Stimulated activated naive CD8-positive, alpha-beta T cell treated with anti-CD3 and anti-CD28 coated beads, Interleukin-15, amount 100 ng/mL, for 72 hours (primary cell): ENCODE results near the gene PPA1.
"Not testable (repeated sequence)": the region's sequence is repeated elsewhere in the genome, so short reads cannot be mapped to it uniquely, and the experiment has no call there.

Experiments used
- ATAC-seq: fragments of 150-1000 bp; cut with Tn5 transposase; 2 replicates; pipeline ENCODE4 v1.10.0; 2021; ENCODE audit warnings: mild to moderate bottlenecking, moderate library complexity
- DNase-seq, 2 donors: peaks; one replicate each; pipeline ENCODE4 v3.0.0; 2021 to 2022
- H3K27ac Mint-ChIP-seq, 2 donors: one replicate each; pipeline ENCODE4 v1.8.0; 2022; ENCODE audit warnings: mild to moderate bottlenecking in 2 of 2, mixed read lengths in 2 of 2, moderate library complexity in 2 of 2
- H3K27me3 Mint-ChIP-seq: one replicate; pipeline ENCODE4 v1.8.0; 2022; ENCODE audit warnings: mixed read lengths
- H3K4me1 Mint-ChIP-seq: one replicate; pipeline ENCODE4 v1.8.0; 2022; ENCODE audit warnings: mild to moderate bottlenecking, mixed read lengths
- H3K4me3 Mint-ChIP-seq, 2 donors: one replicate each; pipeline ENCODE4 v1.8.0; 2022; ENCODE audit warnings: mild to moderate bottlenecking in 2 of 2, mixed read lengths in 2 of 2, moderate library complexity in 1 of 2
- H3K9me3 Mint-ChIP-seq, 2 donors: one replicate each; pipeline ENCODE4 v1.8.0; 2022; ENCODE audit warnings: mixed read lengths in 2 of 2

The PPA1 gene

DNA sequence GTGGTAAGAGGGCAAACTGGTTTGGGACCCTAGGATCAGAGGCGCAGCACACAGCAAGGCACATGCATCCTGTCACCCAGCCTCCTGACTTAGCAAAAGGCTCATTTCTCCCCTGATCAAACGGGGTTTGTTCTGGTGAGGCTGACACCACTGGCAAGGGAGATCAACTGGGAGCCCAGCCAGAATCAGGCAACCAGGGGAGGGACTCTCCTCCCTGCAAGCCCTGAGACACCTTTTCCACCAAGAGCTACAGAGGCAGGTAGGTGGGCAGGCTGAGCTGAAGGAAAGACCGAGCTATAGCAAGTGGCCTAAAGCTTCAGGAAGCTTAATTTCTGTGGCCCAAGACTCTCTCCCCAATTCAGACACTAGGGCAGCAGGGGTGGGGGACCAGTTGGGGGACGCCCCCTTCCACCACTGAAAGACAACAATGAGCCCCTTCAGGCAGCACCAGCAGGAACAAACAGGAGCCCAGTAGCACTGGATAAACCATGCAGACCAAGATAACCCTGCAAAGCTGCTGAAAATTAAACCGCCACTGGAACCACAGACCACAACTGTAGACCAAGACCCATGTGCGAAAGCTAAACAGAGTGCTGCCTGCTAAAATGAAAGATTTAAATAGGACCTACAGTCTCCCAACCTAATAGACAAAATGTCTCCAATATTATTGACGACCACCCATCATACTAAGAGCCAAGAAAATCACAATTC is 35.8 kb downstream of the PPA1 start:
- Mint-ChIP-seq H3K27ac (peak overlapping the region in 1 of 2 donors; percentile 20), H3K4me3 (peak overlapping the region in 1 of 2 donors; percentile 13), H3K4me1 (peaks cover 27% of the 10 kb centered on the region), H3K9me3 (no peaks in the 10 kb centered on the region), H3K27me3 (no peaks in the 10 kb centered on the region)
- DNase-seq: peak in 1 of 2 donors; percentile 37
- peak; percentile 79 for ATAC-seq

DNA sequence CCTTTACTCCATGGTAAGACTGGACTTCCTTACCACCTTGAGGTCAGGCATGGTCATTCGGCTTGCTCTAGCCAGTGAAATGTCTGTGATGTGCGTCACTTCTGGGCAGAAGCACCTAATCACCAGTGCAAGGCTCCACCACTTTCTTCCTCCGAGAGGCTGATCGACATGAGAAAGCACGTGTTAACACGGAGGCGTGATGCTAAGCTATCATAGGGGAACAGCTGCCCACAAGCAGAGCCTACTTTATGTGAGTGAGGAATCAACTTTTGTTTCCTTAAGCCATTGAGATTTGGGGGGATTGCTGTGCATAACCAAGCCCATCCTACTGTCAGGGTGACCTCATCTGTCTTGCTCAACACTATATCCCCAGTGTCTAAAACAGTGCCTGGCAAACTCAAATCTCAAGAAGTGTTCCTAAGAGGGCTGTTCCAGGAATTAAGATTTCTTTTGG is 39.8 kb downstream of the PPA1 start:
- Mint-ChIP-seq H3K4me1 (peaks cover 18% of the 10 kb centered on the region), H3K9me3 (no peaks in the 10 kb centered on the region), H3K27me3 (no peaks in the 10 kb centered on the region), H3K4me3 (no peak overlapping the region), H3K27ac (no peak overlapping the region)
- ATAC-seq (no peak), DNase-seq (no peak)

DNA sequence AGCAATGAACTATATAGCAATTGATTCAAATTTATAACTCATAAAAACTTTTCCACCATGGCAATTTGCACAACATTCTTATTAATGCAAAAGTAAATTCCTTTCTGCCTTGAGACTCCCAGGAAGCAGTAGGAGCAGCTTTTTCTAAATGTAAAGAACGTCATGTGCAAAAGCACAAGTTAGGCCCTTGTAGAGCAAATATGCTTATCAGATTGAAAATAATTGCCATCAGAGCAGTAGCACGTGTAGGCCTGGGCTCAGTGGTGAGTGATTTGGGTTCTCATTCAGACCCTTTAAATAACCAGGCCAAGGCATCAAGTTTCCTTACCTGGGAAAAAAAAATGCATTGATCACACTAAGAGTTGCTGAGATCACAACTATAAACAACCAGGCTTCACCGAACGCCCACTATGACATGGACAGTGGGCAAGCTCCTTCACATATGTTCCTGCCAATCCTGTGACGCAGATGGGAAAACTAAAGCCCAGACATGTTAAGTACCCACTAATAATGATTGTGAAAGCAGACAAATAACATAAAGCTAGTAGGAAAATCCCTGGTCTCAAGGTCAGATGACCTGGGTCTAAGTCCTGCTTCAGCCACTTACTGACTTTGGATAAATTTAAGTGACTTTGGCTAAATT is 40.8 kb downstream of the PPA1 start:
- H3K4me1 Mint-ChIP-seq: peaks cover 8% of the 10 kb centered on the region
- DNase-seq: no peak
- H3K27me3 Mint-ChIP-seq: no peaks in the 10 kb centered on the region
- no peak for ATAC-seq
- H3K9me3 Mint-ChIP-seq: no peaks in the 10 kb centered on the region
- no peak overlapping the region for H3K4me3 Mint-ChIP-seq
- no peak overlapping the region for H3K27ac Mint-ChIP-seq

DNA sequence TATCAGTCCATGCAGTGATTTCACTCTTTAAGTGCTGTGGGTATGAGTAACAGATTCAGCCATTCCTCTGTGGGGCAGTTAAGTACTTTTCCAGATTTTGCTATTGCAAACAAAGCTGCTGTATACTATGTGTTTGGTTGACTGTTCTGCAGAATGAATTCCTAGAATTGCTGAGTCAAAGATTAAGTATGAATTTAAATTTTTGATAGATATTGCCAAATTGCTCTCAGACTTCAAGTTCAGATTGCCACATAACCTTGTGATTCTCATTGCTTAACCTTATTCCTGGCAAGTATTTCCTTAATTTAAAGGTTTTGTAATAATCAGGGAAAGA is 41.3 kb downstream of the PPA1 start:
- ATAC-seq (no peak), DNase-seq (no peak)
- H3K27ac Mint-ChIP-seq: no peak overlapping the region
- H3K4me3 Mint-ChIP-seq: no peak overlapping the region
- H3K4me1 Mint-ChIP-seq: peaks cover 3% of the 10 kb centered on the region
- no peaks in the 10 kb centered on the region for H3K27me3 Mint-ChIP-seq
- H3K9me3 Mint-ChIP-seq: no peaks in the 10 kb centered on the region

DNA sequence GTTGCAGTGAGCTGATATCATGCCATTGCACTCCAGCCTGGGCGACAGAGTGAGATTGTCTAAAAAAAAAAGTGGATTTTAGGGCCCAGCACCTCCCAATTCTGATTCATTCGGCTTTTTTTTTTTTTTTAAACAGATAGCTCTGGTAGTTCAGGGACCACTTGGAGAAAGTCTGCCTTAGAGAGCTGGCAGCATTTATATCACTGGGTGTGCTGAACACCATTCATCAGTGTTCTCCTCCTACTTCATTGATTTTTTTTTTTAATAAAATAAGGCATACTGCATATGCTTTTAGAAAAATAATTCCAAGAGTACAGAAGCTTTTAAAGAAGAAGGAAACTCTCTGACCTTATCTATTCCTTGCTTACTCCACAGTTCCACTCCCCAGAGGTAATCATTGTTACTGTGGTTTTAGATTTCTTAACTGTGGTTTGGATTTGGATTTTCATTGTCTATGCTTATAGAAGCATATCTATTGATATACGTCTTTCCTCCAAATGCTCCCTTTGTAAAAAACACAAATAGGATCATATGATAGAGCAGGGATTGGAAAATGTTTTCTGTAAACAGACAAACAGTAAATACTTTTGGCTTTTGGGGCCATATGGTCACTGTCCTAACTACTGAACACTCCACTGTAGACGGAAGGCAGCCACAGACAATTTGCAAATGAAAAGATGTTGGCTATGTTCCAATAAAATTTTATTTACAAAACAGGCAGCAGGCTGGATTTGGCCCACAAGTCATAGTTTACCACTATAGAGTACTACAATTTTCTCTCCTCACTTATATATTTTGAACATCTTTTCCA is 41.9 kb downstream of the PPA1 start:
- Mint-ChIP-seq H3K4me3 (no peak overlapping the region), H3K4me1 (no peaks in the 10 kb centered on the region), H3K27ac (no peak overlapping the region), H3K27me3 (no peaks in the 10 kb centered on the region), H3K9me3 (no peaks in the 10 kb centered on the region)
- ATAC-seq (no peak), DNase-seq (no peak)

DNA sequence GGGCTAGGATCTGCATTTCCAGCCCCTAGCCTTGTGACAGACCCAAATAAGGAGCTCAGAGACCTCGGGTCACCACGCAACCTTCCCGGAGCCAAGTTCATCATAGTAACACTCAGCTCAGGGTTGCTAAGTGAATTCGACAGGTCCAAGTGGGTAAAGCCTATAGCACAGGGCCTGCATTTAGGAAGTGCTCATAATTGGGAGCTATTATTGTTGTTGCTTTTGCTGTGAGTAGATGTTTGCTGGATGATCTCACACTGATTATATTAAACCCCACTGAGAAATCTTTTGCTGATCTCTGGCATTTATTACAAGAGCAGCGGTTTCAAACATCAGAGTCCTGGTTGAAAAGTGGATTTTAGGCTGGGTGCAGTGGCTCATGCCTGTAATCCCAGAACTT is 42.6 kb downstream of the PPA1 start:
- DNase-seq: no peak

DNA sequence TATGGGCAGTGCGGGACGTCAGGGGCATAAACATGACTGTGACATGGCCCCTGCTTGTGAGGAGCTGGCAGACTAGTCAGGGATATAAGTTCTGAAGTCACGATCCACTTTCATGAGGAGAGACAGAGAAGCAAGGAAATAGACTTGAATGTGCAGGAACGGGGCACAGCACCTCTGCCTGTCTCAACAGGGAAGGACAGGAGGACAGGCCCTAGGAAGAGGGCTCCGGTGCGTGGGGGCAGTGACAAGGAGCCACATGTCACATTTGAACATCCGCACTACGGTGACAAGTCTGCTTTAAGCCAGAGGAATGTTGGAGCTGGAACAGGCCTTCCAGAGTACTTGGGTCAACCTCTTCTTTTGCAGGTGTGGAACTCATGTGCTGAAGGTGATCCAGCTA is 43.1 kb downstream of the PPA1 start:
- Mint-ChIP-seq H3K27me3 (no peaks in the 10 kb centered on the region), H3K4me3 (no peak overlapping the region), H3K4me1 (no peaks in the 10 kb centered on the region), H3K9me3 (no peaks in the 10 kb centered on the region), H3K27ac (peak overlapping the region in 1 of 2 donors; percentile 9)
- ATAC-seq: no peak
- DNase-seq: no peak

More for the DNA sequence above, 42.6 kb downstream of the PPA1 start:
- H3K27me3 Mint-ChIP-seq: no peaks in the 10 kb centered on the region
- H3K4me3 Mint-ChIP-seq: no peak overlapping the region
- no peak for ATAC-seq
- no peaks in the 10 kb centered on the region for H3K9me3 Mint-ChIP-seq
- H3K4me1 Mint-ChIP-seq: no peaks in the 10 kb centered on the region
- H3K27ac Mint-ChIP-seq: no peak overlapping the region

DNA sequence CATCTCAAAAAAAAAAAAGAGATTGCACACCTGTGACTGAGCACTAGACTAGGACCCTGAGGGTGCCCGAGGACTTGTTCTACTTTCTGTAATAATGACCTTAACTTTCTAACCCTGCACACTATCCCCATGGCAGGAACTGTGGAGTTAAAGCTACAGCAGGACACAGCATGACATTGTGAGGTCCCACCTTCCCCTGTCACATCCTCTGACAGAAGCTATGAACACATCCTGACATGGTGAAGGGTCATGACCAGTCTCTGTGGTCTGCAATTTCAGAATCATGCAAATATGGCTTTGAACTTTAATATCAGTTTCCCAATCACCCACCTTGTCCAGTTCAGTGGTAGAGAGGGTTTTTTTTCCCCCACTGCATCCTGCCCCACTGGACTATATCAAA is 44.5 kb downstream of the PPA1 start:
- H3K27me3 Mint-ChIP-seq: no peaks in the 10 kb centered on the region
- no peaks in the 10 kb centered on the region for H3K9me3 Mint-ChIP-seq
- H3K4me3 Mint-ChIP-seq: no peak overlapping the region
- no peak overlapping the region for H3K27ac Mint-ChIP-seq
- H3K4me1 Mint-ChIP-seq: no peaks in the 10 kb centered on the region
- DNase-seq (no peak), ATAC-seq (no peak)

DNA sequence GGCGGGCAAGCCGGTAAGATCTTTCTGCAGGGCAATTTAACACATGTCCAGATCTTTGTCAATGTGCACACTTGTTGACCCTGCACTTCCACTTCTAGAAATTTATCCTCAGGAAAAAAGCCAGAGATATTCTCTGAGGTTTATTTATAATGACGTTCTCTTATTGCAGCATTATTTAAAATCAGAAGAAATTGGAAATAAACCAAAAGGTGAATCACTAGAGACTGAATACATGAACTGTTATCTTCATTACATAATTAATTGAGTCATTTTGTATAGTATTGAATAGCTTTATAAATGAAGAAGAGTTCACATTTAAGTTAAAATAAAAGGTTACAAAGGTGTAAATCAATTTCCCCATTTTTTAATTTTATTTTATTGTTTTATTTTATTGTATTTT is 46.7 kb downstream of the PPA1 start:
- Mint-ChIP-seq H3K9me3 (no peaks in the 10 kb centered on the region), H3K27ac (no peak overlapping the region), H3K4me3 (no peak overlapping the region), H3K4me1 (no peaks in the 10 kb centered on the region), H3K27me3 (no peaks in the 10 kb centered on the region)
- no peak for DNase-seq
- ATAC-seq: no peak

DNA sequence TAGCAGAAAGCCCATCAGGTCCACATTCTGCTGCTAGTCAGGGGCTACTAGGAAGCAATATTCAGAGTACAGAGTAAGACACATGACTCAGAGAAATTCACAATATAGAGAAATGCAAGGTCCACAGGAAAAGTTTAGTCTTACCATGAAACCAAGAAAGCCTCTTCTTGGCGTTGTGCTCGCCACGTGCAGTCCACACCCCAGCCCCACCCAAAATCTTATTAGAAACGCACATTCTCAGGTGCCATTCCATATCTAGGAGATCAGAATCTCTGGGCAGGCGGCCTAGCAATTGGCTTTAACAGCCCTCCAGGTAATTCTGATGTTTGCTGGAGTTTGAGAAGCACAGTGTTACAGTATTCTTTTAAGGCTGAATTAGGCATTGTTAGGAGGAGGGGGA is 47.1 kb downstream of the PPA1 start:
- DNase-seq (no peak), ATAC-seq (no peak)
- H3K27me3 Mint-ChIP-seq: no peaks in the 10 kb centered on the region
- H3K4me3 Mint-ChIP-seq: no peak overlapping the region
- no peaks in the 10 kb centered on the region for H3K4me1 Mint-ChIP-seq
- H3K27ac Mint-ChIP-seq: no peak overlapping the region
- H3K9me3 Mint-ChIP-seq: no peaks in the 10 kb centered on the region

DNA sequence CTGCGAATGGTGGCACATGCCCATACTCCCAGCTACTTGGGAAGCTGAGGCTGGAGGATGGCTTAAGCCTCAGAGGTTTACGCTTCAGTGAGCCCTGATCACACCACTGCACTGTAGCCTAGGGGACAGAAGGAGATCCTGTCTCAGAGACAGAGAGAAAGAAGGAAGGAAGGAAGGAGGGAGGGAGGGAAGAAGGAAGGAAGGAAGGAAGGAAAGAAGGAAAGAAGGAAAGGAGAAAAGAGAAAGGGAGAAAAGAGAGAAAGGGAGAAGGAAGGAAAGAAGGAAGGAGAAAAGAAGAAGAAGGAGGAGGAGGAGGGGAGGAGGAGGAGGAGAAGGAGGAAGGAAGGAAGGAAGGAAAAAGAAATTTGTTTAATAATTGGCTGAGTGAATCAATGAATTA is 49.9 kb downstream of the PPA1 start:
- Mint-ChIP-seq H3K27me3 (no peaks in the 10 kb centered on the region), H3K27ac (peak overlapping the region in 1 of 2 donors; percentile 44), H3K4me1 (no peaks in the 10 kb centered on the region), H3K4me3 (no peak overlapping the region), H3K9me3 (peaks cover 0 to 6% of the 10 kb centered on the region in 2 donors)
- DNase-seq (no peak), ATAC-seq (no peak)

DNA sequence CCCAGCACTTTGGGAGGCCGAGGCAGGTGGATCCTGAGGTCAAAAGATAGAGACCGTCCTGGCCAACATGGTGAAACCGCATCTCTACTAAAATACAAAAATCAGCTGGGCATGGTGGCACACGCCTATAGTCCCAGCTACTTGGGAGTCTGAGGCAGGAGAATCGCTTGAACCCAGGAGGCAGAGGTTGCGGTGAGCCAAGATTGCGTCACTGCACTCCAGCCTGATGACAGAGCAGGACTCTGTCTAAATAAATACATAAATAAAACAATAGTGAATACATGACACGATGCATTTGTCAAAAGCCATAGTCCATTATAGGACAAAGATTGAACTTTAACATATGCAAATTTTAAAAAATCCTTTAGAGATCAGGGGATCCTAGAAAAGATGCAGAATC is 54.0 kb downstream of the PPA1 start:
- not testable (repeated sequence) for H3K27me3 Mint-ChIP-seq, H3K9me3 Mint-ChIP-seq, ATAC-seq, H3K4me3 Mint-ChIP-seq, H3K27ac Mint-ChIP-seq, DNase-seq
- H3K4me1 Mint-ChIP-seq: peaks cover 11% of the 10 kb centered on the region

DNA sequence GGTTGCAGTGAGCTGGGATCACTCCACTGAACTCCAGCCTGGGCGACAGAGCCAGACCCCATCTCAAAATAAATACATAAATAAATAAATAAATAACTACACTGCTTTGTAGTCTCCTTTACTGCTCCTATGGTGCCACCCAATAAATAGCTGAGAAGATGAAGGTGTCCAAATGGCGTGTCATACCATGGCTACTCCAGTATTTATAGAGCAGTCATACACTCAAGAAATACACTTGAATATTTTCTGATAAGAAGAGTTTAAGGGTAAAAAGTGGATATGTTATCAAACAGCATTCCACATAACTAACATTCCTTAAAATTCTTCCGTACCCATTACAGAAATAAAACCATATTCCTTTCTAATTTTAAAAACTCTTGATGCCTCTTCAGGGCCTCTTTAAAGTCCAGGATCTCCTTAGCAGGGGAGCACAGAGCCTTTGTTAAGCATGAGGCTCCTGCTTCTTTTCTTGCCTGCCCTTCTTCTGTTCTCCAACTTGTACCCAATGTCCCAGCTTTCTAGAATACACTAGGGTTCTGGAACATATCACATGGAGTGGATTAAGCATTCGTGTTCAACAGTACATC is 55.0 kb downstream of the PPA1 start:
- H3K4me3 Mint-ChIP-seq: no peak overlapping the region
- H3K9me3 Mint-ChIP-seq: peaks cover 0 to 6% of the 10 kb centered on the region in 2 donors
- no peaks in the 10 kb centered on the region for H3K27me3 Mint-ChIP-seq
- H3K4me1 Mint-ChIP-seq: peaks cover 19% of the 10 kb centered on the region
- DNase-seq (no peak), ATAC-seq (no peak)
- H3K27ac Mint-ChIP-seq: no peak overlapping the region

DNA sequence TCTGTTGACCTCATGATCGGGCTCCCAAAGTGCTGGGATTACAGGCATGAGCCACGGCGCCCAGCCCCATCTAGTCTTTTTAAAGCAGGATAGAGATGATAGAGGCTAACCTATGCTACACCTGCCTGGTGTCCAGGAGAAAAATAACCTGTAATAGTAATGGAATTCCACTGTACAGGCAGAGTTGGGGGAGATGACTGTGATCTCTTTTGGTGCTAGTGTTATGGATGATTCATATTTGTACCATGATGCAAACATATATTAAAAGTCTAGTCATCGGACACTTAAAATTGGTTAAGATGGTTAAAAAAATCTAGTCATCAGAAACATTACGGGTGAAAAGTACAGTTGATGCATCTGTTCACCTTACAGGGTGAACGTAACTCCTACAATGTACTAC is 56.8 kb downstream of the PPA1 start:
- Mint-ChIP-seq H3K9me3 (peaks cover 0 to 6% of the 10 kb centered on the region in 2 donors), H3K27ac (no peak overlapping the region), H3K27me3 (no peaks in the 10 kb centered on the region), H3K4me3 (no peak overlapping the region), H3K4me1 (peaks cover 34% of the 10 kb centered on the region)
- ATAC-seq (no peak), DNase-seq (no peak)

DNA sequence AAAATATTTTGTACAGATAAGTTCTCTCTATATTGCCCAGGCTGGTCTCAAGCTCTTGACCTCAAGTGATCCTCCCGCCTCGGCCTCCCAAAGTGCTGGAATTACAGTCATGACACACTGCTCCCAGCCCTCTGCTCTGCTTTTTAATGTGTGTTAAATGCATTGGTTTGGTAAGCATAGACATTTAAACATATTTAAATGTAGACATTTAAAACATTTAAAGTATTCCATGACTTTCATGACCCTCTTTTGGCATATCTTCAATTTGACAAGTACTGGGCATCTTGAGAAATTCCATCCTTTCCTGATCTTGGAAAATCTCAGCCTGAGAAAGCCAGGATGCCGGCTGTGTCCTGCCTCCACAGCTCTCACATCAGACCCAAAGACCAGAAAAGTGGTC is 57.7 kb downstream of the PPA1 start:
- Mint-ChIP-seq H3K27ac (no peak overlapping the region), H3K27me3 (no peaks in the 10 kb centered on the region), H3K4me3 (no peak overlapping the region), H3K9me3 (peaks cover 0 to 6% of the 10 kb centered on the region in 2 donors), H3K4me1 (peaks cover 41% of the 10 kb centered on the region)
- DNase-seq (no peak), ATAC-seq (no peak)
